HG03439 (cell line): ENCODE measurements around the gene TRAF7.
A peak's percentile ranks its signal among the peaks of the same experiment; 100 is the strongest.
"Not testable (repeated sequence)": the region's sequence is repeated elsewhere in the genome, so short reads cannot be mapped to it uniquely, and the experiment has no call there.

Experiments used
- ATAC-seq: cut with Tn5 transposase; IDR thresholded peaks from one replicate; pipeline ENCODE4 v1.9.1; 2021; ENCODE audit warnings: mild to moderate bottlenecking, moderate library complexity; ENCODE audit not compliant: unreplicated experiment

Gene TRAF7

DNA sequence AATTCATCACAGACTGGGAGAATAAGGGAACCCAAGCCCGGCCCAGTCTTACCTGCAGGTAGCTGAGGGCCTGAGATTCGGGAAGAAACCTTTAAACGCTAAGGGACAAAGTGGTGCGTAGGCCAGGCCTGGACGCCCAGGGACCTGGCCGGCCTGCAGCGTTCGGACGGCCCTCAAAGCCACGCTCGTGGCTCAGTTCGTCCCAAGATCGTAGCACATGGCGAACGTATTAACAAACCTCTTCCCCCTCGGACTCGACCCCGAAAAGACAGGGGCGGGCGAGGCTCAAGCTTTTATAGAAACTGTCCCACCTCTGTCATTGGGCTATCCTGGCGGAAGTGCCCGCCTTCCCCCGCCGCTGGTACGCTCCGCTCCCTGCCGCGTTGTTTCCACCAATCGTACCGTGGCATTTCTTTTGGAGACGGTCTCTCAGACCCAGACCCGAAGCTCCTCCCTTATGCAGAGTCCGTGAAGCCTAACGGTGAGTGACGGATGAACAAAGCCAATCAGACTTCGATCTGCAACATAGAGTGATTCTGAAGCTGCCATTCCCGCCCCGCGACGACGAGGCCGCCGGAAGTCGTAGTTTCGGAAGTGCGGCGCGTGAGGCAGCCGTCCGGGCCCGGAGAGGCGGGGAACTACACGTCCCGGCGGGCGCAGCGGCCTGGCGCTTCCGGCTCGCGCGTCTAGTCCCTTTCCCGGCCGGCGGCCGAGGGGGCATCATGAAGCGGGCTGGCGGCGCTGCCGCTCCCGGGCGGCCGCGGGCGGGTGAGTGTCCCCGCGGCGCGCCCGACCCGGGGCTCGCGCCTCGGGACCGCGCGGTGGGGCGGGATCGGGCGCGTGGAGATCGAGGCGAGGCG lies at the start of gene TRAF7:
Gene TRAF7 (plus strand): TSS at position 692 of the 860 bp plus-strand sequence. CDS start 8,139 bp downstream, outside the sequence.
- peak; percentile 83 for ATAC-seq

DNA sequence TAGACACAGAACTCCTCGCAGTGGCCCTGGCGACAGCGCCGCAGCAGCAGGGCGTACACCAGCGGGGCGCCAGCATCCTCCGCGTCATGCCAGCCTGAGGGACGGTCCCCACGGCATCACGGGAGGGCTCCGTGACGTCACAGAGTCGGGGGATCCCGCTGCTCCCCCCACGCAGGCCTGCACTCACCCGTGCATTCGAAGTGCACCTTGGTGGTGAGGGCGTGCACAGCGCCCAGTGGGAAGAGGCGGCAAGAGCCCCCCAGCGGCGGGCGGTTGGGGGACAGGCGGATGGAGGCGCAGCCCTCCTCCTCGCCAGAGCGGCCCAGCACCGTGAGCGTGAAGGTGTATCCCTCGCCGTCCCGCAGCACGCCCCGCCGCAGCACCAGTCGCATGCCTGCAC lies 49.4 kb upstream of the TRAF7 start:
- not testable (repeated sequence) for ATAC-seq

DNA sequence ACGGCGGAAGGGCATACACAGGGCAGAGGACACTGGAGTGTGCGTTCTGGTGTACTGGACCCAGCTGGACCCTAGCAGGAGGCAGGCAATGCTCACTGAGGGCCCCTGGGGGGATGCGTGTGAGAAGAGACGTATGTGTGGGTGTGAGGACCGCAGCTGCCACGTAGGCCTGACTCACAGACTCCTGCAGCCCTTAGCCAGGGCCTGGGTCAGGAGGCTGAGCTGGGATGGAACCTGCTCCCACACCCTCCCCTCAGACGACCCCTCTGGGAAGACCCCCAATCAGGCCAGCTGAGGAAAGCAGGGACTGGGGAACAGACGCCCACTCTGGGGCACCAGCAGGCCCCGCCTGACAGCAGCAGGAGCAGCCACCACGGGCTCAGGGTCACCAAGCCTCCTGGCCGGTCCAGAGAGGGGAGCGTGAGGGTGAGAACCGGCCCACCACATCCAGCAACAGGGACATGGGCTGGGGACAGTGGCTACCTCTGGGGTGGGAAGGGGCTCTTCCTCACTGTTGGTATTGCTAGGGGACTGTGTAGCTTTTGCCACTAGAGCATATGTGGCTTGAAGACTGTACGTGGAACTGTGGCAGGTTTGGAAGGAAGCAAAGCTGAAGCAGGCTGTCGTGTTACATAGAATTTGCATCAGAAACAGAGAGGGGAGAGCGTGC lies 48.3 kb upstream of the TRAF7 start:
- not testable (repeated sequence) for ATAC-seq

DNA sequence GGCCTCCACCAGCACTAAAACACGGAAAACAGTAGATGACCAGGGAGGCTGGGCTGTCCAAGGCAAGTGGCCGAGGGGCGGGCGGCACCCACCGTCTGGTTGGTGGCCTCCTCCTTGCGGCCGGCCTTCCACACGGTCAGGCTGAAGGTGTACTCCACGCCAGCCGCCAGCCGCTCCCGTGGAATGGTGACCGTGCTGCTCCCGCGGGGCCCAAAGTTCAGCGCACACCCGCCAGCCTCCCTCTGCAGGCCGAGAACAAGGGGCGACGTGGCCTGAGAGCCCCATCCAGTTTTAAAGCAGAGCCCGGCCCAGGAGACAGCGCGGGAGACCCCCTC lies 47.8 kb upstream of the TRAF7 start:
- not testable (repeated sequence) for ATAC-seq

DNA sequence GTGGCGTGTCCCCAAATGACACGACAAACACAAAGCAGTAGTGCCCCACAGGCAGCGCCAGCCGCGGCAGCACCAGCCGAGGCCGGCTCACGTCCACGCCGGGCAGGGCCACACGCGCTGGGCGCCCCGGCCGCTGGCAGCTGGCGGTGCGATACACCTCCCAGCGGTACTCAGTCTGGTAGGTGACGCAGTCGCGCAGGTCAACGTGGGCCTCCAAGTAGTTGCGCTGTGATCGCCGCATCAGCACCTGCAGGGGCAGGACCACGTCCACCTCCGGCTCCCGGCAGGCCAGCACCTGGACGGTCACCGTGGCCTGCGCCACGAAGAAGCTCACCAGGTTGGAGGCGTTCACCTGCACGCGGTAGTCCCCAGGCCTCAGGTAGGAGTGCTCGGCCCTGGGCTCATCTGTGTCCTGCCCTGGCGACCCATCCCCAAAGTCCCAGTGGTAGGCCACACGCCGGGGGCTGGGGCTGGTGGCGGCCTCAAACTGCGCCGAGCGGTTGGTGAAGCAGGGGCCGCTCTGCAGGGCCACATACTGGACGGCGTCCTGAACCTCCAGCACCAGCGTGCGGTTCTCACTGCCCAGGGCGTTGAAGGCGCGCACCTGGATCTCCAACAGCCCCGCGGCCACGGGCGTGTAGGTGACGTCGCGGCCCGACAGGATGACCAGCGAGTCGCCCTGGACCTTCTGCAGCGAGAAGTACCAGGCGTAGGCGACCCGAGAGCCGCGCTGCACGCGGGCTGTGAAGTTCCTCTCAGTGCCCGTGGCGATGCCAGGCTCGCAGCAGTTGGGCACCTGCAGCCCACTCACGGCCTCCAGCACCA lies 46.9 kb upstream of the TRAF7 start:
- ATAC-seq, result not testable (repeated sequence)

DNA sequence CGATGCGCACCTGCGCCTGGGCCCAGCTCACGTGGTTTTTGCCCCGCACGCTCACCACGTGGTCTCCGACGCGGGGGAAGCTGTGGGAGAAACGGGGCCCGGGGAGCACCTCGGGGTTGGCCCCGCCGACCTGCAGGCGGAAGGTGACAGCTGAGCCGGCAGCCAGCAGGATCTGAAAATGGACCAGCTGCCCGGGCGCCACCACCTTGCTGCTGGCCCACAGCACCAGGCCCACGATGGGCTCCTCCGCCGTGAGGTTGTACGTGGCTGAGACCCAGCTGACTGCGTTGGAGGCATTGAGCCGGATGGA lies 46.4 kb upstream of the TRAF7 start:
- ATAC-seq, result not testable (repeated sequence)

DNA sequence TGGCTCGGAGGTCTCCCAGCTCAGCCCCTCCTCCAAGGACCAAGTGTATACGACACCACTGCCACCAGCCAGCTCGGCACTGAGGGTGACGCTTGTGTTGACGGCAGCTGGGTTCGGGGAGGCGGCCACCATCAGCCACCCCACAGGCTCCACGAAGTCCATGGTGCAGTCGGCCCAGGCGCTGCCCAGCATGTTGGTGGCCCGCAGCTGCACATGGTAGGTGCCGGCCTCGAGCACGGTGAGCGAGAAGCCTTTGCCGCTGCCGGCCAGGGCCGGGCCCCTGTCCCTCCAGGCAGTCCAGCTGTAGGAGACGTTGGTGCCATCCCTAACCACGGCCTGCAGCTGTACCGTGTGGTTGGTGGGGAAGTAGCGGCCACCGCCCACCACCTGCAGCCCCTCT lies 45.7 kb upstream of the TRAF7 start:
- ATAC-seq, result not testable (repeated sequence)

DNA sequence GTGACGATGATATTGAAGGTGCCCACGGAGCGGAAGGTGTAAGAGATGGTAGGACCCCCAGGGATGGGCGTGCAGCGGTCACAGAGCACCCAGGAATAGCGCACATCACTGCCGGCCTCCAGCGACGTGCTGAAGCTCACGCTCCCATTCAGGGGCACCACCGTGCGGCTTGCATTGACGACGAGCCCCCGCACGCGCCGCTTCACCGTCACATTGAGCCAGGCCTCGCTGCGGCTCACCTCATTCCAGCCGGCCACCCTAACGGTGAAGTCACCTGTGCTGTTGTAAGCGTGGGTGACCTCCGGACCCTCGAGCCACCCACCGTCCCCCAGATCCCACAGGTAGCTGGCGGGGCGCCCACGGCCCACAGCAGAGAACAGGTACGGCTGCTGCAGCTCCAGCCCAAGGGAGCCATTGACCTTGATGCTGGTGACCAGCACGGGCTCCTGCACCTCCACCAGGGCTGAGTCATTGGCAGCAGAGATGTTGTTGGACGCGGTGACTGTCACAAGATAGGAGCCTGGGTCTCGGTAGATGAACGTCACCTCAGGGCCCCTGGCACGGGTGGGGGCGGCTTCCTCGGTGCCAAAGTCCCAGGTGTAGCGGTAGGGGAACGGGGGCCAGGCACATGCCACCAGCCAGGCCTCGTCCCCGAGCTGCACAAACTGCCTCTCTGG lies 45.1 kb upstream of the TRAF7 start:
- not testable (repeated sequence) for ATAC-seq

DNA sequence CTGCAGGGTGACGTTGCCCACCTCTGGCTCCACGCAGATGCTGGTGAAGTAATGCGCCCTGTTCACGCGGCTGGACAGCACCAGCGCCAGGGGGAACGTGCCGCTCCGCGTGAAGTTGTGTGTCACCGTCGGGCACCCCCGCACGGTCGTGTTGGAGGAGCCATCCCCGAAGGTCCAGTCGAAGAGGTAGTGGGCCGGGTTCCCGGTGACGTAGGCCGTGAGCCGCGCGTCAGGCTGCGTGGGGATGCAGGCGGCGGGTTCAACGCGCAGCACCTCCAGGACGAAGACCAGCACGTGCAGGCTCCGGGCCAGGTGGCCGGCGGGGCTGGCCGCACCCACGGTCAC lies 44.6 kb upstream of the TRAF7 start:
- not testable (repeated sequence) for ATAC-seq

DNA sequence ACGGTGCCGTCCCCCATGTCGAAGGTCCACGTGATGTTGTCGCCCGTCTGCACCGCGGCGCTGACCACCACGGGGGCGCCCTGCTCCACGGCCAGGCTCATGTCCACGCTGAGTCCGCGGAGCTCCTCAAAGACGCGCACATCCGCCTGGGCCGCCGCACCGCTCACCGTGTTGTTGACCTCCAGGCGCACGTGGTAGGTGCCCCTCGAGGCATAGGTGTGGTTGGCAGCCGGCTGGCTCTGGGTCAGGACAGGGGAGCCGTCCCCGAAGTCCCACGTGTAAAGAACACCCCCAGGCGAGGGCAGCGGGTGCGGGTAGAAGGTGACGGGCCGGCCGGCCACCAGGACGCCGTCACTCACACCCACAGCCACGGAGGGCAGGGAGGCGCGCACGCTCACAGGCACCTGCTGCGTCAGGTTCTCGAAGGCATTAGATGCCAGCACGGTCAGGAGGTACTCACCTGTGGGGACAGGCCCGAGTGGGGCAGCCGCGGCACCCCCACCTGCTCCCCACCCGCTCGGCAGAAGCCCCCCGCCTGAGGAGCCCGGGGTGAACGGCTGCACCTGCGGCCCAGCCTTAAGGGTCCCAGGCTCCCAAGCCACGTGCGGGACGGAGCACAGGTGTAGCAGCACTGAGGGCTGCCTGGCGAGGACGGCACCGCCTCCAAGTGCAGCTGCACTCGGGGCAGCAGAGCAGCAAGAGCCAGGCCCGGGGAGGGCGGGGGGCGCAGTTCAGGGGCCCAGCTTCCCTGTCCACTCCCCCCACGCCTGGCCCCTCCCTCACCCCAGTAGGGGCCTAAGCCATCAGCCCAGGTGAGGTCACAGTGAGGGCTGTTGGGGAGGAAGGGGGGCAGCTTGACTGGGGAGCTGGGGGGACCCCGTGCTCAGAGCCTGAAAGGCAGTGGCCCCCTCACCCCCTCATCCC lies 43.9 kb upstream of the TRAF7 start:
- not testable (repeated sequence) for ATAC-seq

DNA sequence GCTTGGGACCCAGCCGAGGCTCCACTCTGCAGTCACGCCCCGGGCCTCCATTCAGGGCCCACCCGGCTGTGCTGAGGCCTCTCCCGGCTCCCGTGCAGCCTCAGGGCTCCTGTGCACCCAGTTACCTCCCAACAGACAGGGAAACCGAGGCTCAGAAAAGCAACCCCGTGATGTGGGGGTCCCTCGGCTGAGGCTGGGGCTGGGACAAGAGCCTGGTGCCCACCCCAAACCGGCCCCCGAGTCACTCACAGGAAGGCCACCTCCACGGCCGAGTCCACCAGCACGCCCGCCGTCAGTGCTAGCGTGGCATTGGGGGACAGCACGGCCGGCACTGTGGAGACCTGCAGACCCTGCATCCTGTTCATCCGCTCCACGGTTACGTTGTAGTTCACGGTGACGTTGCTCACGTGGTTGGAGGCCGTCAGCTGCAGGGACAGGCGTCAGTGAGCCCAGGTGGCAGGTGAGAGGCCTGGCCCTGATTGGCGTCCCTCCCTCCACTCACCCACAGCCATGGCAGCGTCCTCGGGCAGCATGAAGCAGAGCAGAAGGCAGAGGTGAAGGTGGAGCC lies 43.0 kb upstream of the TRAF7 start:
- ATAC-seq, result not testable (repeated sequence)

DNA sequence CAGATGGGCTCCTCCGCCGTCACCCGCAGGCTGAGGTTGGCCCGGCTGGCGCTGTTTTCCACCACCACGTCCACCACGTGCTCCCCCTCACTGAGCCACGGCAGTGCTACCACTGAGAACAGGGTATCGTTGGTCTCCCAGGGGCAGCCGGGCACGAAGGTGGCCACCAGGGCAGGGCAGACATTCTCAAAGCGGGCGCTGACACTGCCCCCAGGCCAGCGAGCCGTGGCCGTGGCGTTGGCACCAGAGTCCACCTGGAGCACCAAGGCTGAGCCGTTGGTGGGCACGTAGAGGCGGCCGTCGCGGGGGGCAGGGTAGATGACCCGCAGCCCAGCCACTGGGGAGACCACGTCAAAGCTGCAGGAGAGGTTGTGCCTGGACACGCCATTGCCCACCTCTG lies 41.4 kb upstream of the TRAF7 start:
- not testable (repeated sequence) for ATAC-seq

DNA sequence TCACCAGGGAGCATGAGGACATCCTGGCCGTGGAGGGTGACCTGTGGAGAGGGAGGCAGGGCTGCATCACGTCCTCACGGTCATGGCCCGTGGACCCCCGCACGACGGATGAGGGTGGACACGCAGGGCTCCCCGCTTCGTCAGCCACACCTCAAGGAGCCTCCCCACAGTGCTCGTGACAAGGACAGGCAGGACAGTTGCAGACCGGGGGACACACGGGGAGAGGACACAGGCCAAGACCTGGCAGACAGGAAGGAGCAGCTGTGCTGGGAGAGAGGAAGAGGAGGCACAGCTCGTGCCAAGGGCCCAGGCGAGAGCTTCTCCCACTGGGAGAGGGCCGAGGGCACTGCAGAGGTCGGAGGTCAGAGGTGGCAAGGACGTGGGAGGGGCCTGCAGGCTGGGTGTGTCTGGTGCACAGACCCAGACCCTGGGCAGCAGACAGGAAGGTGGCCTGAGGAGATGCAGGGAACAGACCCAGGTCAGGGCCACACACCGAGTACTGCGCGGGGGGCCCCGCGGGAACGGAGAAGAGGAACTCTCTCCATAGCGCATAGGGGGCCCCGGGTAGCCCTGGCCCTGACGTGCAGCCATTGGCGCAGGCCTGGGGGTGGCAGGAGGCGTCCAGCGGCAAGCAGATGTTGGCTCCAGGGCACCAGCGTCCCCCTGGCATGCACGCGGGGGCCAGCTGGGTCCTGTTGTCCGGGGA lies 40.5 kb upstream of the TRAF7 start:
- ATAC-seq, result not testable (repeated sequence)

DNA sequence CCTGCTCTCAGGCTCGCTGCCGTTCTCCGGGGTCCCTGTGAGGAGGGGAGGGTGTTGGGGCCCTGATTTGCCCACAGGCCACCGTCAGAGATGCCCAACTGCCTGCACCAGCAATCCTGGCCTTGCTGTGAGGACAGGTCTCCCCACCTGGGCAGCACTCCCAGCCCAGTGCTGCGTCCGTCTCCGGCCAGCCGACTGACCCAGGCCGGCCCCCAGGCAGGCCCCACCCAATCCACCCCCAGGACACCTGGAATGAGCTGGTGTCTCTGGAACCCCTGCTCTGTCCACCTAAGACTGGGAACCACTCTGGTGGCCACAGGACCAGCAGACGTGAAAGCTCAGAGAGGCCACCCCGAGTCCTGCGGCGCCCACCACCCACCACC lies 40.0 kb upstream of the TRAF7 start:
- no peak for ATAC-seq

DNA sequence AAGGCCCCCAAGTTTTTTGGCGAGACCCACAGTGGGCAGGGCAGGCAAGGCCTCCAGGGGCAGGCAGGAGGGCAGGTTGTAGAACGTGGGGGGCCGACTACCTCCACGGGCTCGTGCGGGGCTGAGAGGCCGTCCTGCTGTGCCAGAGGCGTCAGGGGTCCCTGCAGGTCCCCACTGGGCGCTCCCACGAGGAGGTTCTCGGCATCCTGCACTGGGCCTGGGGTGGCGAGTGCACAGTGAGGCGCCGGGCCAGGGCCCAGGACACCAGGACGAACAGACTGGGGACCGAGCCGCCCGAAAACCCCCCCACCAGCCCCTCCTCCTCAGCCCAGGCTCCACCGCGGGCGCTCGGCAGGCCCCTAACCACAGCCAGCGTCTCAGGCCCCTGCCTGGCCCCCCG lies 39.2 kb upstream of the TRAF7 start:
- not testable (repeated sequence) for ATAC-seq

DNA sequence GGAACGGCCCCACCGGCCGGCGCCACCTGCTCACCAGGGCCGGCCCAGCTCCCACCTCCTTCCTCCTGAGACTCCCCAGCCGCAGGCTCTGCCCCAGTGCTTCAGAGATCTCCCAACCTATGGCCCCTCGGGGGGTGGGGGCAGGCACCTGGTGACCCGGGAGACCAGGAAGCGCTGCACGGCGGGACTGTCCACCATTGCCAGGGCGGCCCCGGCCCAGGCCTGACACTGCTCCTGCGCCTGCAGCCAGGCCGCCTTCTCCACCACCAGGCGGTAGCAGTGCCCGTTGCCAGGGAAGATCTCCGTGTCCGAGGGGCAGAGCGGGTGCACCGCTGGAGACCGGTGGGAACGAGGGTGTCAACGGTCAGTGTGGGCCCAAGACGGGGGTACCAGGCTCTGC lies 38.2 kb upstream of the TRAF7 start:
- not testable (repeated sequence) for ATAC-seq

DNA sequence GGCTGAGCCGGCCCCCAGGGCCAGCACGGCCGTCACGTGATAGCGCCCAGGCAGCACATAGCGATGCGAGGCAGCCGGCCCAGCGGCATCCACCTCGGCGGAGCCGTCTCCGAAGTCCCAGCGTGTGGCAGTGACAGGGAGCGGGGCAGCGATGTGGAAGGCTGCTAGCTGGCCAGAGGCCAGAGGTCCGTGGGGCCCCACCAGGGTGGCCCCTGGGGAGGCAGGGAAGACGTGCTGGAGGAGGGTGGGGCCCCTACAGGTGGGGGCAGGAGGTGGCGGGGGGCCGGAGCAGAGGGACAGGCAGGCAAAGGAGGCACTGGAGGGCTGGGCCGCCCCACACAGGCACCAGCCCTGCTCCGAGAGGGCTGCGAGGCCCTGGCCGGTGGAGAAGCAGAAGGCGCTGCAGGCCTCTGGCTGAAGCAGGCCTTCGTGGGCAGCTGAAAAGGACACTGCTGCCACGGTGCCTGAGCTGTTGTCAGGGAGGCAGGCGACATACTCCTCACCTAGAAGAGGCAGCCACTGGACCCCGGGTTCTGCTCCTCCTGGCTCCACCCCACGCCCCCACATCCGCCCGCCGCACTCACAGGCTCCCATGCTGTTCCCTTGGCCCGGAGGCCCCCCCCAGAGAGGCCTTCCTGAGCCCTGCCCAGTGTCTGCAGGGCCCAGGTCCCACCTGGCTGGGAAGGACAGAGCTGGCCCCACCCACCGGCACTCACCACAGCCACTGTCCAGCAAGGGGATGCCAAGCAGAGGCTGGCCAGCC lies 37.4 kb upstream of the TRAF7 start:
- not testable (repeated sequence) for ATAC-seq

DNA sequence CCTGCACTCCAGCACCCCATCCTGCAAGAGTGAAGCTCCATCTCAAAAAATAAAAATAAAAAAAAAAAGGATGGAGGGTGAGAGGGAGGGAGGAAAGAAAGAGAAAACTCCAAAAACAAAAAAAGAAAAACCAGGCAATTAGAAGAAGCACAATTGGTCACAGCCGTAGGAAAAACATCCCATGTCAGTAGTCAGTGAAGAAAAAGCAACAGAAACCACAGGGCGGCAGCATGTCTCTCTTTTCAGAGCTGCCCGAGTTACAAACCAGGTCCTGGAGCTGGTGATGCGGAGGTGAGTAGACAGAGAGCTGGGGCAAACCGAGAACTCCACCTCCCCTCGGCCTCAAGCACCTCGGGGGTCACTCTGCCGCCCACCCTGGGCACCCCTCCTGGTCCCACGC lies 34.3 kb upstream of the TRAF7 start:
- ATAC-seq, result not testable (repeated sequence)
